Activated CD8-positive, alpha-beta memory T cell treated with anti-CD3 and anti-CD28 coated beads for 36 hours (primary cell): ENCODE measurements around the gene PRSS38. TPM values are rescaled to one million over a fixed set of nuclear protein-coding genes. Genes with fewer than 3 reads are reported as not detected.
"Not testable (repeated sequence)": the region's sequence is repeated elsewhere in the genome, so short reads cannot be mapped to it uniquely, and the experiment has no call there.

Source experiments
- CTCF ChIA-PET: fragments of 350-600 bp; sonication (Branson Sonifier 250); formaldehyde crosslinking; loops from one replicate; lab custom pipeline; 2021; ENCODE audit warnings: antibody characterized with exemption; lab: Charles Lee
- POLR2A ChIA-PET: fragments of 350-600 bp; sonication (Branson Sonifier 250); formaldehyde crosslinking; loops from one replicate; lab custom pipeline; 2021; ENCODE audit warnings: antibody characterized with exemption; lab: Charles Lee
- total RNA-seq, 2 experiments: library from RNA; stranded (reverse); gene quantifications; one replicate each; pipeline ENCODE4 v1.2.3, GENCODE V29; 2021

PRSS38 gene
- total RNA-seq, 2 experiments from 2014 or later, result not detected

- POLR2A ChIA-PET, result no interaction called here
- CTCF ChIA-PET, result interaction anchor here (1.1 kb wide), 1 partner anchor 14 kb away, joined by 4 read pairs; no protein-coding TSS in a partner anchor
Observed at GRCh38 chr1:227816750-227817446, 1.4 kb downstream of the PRSS38 start.

GRCh38 chr1:227823537-227823936 lies 8.1 kb downstream of the PRSS38 start:
- POLR2A ChIA-PET, result no interaction called here
- CTCF ChIA-PET, result no interaction called here

GRCh38 chr1:227824204-227824603 lies 8.7 kb downstream of the PRSS38 start:
- ChIA-PET POLR2A (no interaction called here), CTCF (no interaction called here)

GRCh38 chr1:227828786-227829185 lies 13.3 kb downstream of the PRSS38 start:
- CTCF ChIA-PET, result no interaction called here
- POLR2A ChIA-PET, result no interaction called here

GRCh38 chr1:227838181-227838580 lies 22.7 kb downstream of the PRSS38 start:
- ChIA-PET POLR2A (no interaction called here), CTCF (no interaction called here)

GRCh38 chr1:227841096-227841495 lies 25.6 kb downstream of the PRSS38 start:
- POLR2A ChIA-PET, result no interaction called here
- CTCF ChIA-PET, result no interaction called here

- CTCF ChIA-PET, result no interaction called here
- POLR2A ChIA-PET, result no interaction called here
Observed at GRCh38 chr1:227844320-227845146, 29.1 kb downstream of the PRSS38 start.

- POLR2A ChIA-PET, result no interaction called here
- CTCF ChIA-PET, result no interaction called here
Observed at GRCh38 chr1:227845147-227845458, 29.6 kb downstream of the PRSS38 start.

GRCh38 chr1:227845519-227845918 lies 30.0 kb downstream of the PRSS38 start:
- ChIA-PET CTCF (no interaction called here), POLR2A (no interaction called here)

GRCh38 chr1:227846265-227846858 lies 30.9 kb downstream of the PRSS38 start:
- ChIA-PET POLR2A (no interaction called here), CTCF (interaction anchor here (0.7 kb wide), 1 partner anchor 57 kb away, joined by 3 read pairs; no protein-coding TSS in a partner anchor)

- CTCF ChIA-PET, result interaction anchor here (0.6 kb wide), 1 partner anchor 27 kb away, joined by 3 read pairs; no protein-coding TSS in a partner anchor
- POLR2A ChIA-PET, result not testable (repeated sequence)
Observed at GRCh38 chr1:227847046-227847445, 31.6 kb downstream of the PRSS38 start.

GRCh38 chr1:227848430-227848932 lies 33.0 kb downstream of the PRSS38 start:
- POLR2A ChIA-PET, result no interaction called here
- CTCF ChIA-PET, result no interaction called here

- ChIA-PET CTCF (no interaction called here), POLR2A (no interaction called here)
Observed at GRCh38 chr1:227849251-227849650, 33.8 kb downstream of the PRSS38 start.

GRCh38 chr1:227854189-227854588 lies 38.7 kb downstream of the PRSS38 start:
- POLR2A ChIA-PET, result no interaction called here

GRCh38 chr1:227855687-227856086 lies 40.2 kb downstream of the PRSS38 start:
- POLR2A ChIA-PET, result no interaction called here
- CTCF ChIA-PET, result no interaction called here

More at GRCh38 chr1:227854189-227854588, 38.7 kb downstream of the PRSS38 start:
- CTCF ChIA-PET, result no interaction called here

GRCh38 chr1:227856147-227856858 lies 40.8 kb downstream of the PRSS38 start:
- ChIA-PET POLR2A (no interaction called here), CTCF (no interaction called here)

GRCh38 chr1:227864882-227865281 lies 49.4 kb downstream of the PRSS38 start:
- ChIA-PET CTCF (no interaction called here), POLR2A (no interaction called here)

- ChIA-PET POLR2A (no interaction called here), CTCF (no interaction called here)
Observed at GRCh38 chr1:227869279-227869842, 53.9 kb downstream of the PRSS38 start.

GRCh38 chr1:227869851-227870305 lies 54.4 kb downstream of the PRSS38 start:
- POLR2A ChIA-PET, result no interaction called here
- CTCF ChIA-PET, result no interaction called here
